ENCODE results near the gene MAP3K9.

MAP3K9 gene

DNA sequence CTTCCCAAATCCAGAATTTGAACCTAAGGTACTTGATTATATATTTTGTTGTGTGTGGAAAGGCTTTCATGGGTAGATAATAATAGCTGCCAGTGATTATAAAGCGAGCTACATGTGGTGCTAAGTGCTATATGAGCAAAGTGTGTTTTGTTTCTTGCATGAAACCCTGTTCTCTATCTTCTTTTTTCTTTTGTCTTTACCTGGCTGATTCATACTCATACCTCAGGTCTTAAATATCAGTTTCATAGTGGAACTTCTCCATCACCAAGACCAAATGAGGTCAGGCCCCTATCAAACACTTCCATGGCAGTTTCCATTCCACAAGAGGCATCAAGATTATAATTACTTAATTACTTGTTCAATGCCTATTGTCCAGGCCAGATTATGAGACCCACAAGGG, 6.9 kb downstream of the MAP3K9 start:
- H3K36me3 ChIP-seq (ENCODE audit: low read depth) = peaks cover 96% of the 10 kb centered on the region
- H3K27ac ChIP-seq (ENCODE audit: poor library complexity, severe bottlenecking) = no peak overlapping the region
- ATAC-seq (ENCODE audit: low read depth) (no peak), DNase-seq (ENCODE audit: low spot score) (no peak)
- H3K9me3 ChIP-seq (ENCODE audit: severe bottlenecking) = no peaks in the 10 kb centered on the region
- TF ChIP-seq, protein P1, sequence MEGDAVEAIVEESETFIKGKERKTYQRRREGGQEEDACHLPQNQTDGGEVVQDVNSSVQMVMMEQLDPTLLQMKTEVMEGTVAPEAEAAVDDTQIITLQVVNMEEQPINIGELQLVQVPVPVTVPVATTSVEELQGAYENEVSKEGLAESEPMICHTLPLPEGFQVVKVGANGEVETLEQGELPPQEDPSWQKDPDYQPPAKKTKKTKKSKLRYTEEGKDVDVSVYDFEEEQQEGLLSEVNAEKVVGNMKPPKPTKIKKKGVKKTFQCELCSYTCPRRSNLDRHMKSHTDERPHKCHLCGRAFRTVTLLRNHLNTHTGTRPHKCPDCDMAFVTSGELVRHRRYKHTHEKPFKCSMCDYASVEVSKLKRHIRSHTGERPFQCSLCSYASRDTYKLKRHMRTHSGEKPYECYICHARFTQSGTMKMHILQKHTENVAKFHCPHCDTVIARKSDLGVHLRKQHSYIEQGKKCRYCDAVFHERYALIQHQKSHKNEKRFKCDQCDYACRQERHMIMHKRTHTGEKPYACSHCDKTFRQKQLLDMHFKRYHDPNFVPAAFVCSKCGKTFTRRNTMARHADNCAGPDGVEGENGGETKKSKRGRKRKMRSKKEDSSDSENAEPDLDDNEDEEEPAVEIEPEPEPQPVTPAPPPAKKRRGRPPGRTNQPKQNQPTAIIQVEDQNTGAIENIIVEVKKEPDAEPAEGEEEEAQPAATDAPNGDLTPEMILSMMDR (IDR thresholded peaks at IDR 0.05; ENCODE audit: poor library complexity, severe bottlenecking) = no peak
- H3K4me3 ChIP-seq (ENCODE audit: severe bottlenecking) = no peak overlapping the region
- peaks cover 52% of the 10 kb centered on the region for H3K4me1 ChIP-seq (ENCODE audit: insufficient read depth, poor library complexity, severe bottlenecking)
- no peaks in the 10 kb centered on the region for H3K27me3 ChIP-seq (ENCODE audit: insufficient read depth, poor library complexity, severe bottlenecking)

GRCh38 chr14:70801836-70802235, 7.5 kb downstream of the MAP3K9 start:
- Histone ChIP-seq H3K9me3 (ENCODE audit: severe bottlenecking) (no peaks in the 10 kb centered on the region), H3K36me3 (ENCODE audit: low read depth) (peaks cover 96% of the 10 kb centered on the region), H3K4me1 (ENCODE audit: insufficient read depth, poor library complexity, severe bottlenecking) (peaks cover 46% of the 10 kb centered on the region), H3K27ac (ENCODE audit: poor library complexity, severe bottlenecking) (no peak overlapping the region), H3K27me3 (ENCODE audit: insufficient read depth, poor library complexity, severe bottlenecking) (no peaks in the 10 kb centered on the region), H3K4me3 (ENCODE audit: severe bottlenecking) (no peak overlapping the region)
- peak; percentile 38; the same call in 1 of the 3 replicates for ATAC-seq (ENCODE audit: low read depth)
- no peak for DNase-seq (ENCODE audit: low spot score)
- TF ChIP-seq, protein P1 (IDR thresholded peaks at IDR 0.05; ENCODE audit: poor library complexity, severe bottlenecking) = no peak

DNA sequence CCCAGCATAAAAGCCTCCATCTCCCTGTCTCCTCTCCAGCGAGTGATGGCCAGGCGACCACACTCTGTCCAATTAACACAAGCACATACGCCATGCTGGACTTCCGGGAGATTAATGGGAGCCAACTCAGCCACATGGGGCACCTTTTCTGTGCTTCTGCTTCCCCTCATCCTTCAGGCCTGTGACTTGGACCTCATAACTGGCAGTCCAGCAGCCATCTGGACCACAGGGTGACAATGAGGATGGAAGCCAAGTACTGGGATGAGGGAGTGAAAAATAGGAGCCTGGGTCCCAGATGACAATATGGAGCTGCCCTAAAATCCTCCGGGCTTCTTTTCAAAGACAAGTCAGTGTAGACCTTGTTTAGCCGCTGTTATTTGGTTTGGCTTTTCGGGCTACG, 12.8 kb downstream of the MAP3K9 start:
- no peaks in the 10 kb centered on the region for H3K9me3 ChIP-seq (ENCODE audit: severe bottlenecking)
- peaks cover 91% of the 10 kb centered on the region for H3K36me3 ChIP-seq (ENCODE audit: low read depth)
- no peaks in the 10 kb centered on the region for H3K27me3 ChIP-seq (ENCODE audit: insufficient read depth, poor library complexity, severe bottlenecking)
- H3K4me1 ChIP-seq (ENCODE audit: insufficient read depth, poor library complexity, severe bottlenecking) = peaks cover 6% of the 10 kb centered on the region
- H3K4me3 ChIP-seq (ENCODE audit: severe bottlenecking) = no peak overlapping the region
- TF ChIP-seq, protein P1 (IDR thresholded peaks at IDR 0.05; ENCODE audit: poor library complexity, severe bottlenecking) = no peak
- no peak for ATAC-seq (ENCODE audit: low read depth)
- DNase-seq (ENCODE audit: low spot score) = no peak
- no peak overlapping the region for H3K27ac ChIP-seq (ENCODE audit: poor library complexity, severe bottlenecking)

DNA sequence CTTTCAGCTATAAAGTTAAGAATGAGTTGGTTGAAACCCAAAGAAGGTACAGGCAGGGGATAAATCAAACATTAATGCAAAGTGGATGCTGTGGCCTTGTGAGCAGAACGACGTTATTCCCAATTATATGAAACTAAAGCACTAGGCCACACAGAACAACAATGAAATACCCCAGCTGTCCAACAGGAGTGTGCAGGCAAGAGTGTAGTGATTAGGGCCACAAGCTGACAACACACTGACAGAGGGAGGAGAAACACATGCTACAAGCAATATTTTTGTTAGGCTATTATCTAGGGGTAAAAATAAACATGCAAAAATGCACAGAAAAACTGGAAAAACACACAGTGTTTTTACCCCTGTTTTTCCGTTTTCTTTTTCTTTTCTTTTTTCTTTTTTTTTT, 15.0 kb downstream of the MAP3K9 start:
- DNase-seq (ENCODE audit: low spot score) = no peak

GRCh38 chr14:70793637-70794036, 15.7 kb downstream of the MAP3K9 start:
- DNase-seq (ENCODE audit: low spot score) = no peak
- Histone ChIP-seq H3K27me3 (ENCODE audit: insufficient read depth, poor library complexity, severe bottlenecking) (no peaks in the 10 kb centered on the region), H3K4me1 (ENCODE audit: insufficient read depth, poor library complexity, severe bottlenecking) (peaks cover 21% of the 10 kb centered on the region), H3K9me3 (ENCODE audit: severe bottlenecking) (no peaks in the 10 kb centered on the region), H3K36me3 (ENCODE audit: low read depth) (peaks cover 80% of the 10 kb centered on the region), H3K4me3 (ENCODE audit: severe bottlenecking) (no peak overlapping the region), H3K27ac (ENCODE audit: poor library complexity, severe bottlenecking) (no peak overlapping the region)
- TF ChIP-seq, protein P1 (IDR thresholded peaks at IDR 0.05; ENCODE audit: poor library complexity, severe bottlenecking) = no peak
- 0 out of 3 replicates have a peak, but pooled peaks have one; percentile 8 for ATAC-seq (ENCODE audit: low read depth)

More for the DNA sequence above, 15.0 kb downstream of the MAP3K9 start:
- H3K4me1 ChIP-seq (ENCODE audit: insufficient read depth, poor library complexity, severe bottlenecking) = peaks cover 18% of the 10 kb centered on the region
- H3K27ac ChIP-seq (ENCODE audit: poor library complexity, severe bottlenecking) = no peak overlapping the region
- H3K9me3 ChIP-seq (ENCODE audit: severe bottlenecking) = no peaks in the 10 kb centered on the region
- no peak for ATAC-seq (ENCODE audit: low read depth)
- TF ChIP-seq, protein P1 (IDR thresholded peaks at IDR 0.05; ENCODE audit: poor library complexity, severe bottlenecking) = no peak
- H3K4me3 ChIP-seq (ENCODE audit: severe bottlenecking) = no peak overlapping the region
- H3K36me3 ChIP-seq (ENCODE audit: low read depth) = peaks cover 80% of the 10 kb centered on the region
- H3K27me3 ChIP-seq (ENCODE audit: insufficient read depth, poor library complexity, severe bottlenecking) = no peaks in the 10 kb centered on the region
